Lower leg skin (tissue), 4 donors: Measurements from ENCODE around the gene LMOD3. TPM values are rescaled to one million over a fixed set of nuclear protein-coding genes. Genes with fewer than 3 reads are reported as not detected.

Source experiments
- DNase-seq, 2 donors: peaks; one replicate each; pipeline ENCODE4 v3.0.0-alpha.2; 2019; ENCODE audit warnings: low spot score in 2 of 2
- H3K4me3 ChIP-seq: fragments of 200-600 bp; sonication (generic); 2 replicates; pipeline ENCODE4 v1.5.1; 2017; ENCODE audit warnings: mild to moderate bottlenecking, low read depth; ENCODE audit not compliant: poor library complexity, severe bottlenecking
- CTCF ChIP-seq, 3 donors: fragments of 450-650 bp; IDR thresholded peaks; one replicate each; pipeline ENCODE4 v1.5.1; 2016; ENCODE audit warnings: antibody characterized with exemption in 3 of 3, mild to moderate bottlenecking in 3 of 3, moderate library complexity in 2 of 3
- POLR2A ChIP-seq, 2 donors: fragments of 450-650 bp; IDR thresholded peaks; one replicate each; pipeline ENCODE4 v1.6.1; 2016 to 2017; ENCODE audit warnings: antibody characterized with exemption in 2 of 2, mild to moderate bottlenecking in 1 of 2, moderate library complexity in 1 of 2
- WGBS, 2 donors: methylation state at CpG; one replicate each; pipeline ENCODE4 v1.1.5; 2018; 5-methylcytosine and 5-hydroxymethylcytosine counted together
- intact Hi-C: fragments of 100-400 bp; cut with DNase I; formaldehyde crosslinking; loops from one replicate; pipeline ENCODE4 v1.15.0; 2023; ENCODE audit warnings: low total_unique reads
- total RNA-seq, 4 donors: library from RNA; depleted of rRNA; stranded (reverse); fragments of >200 nt; gene quantifications; one replicate each; pipeline ENCODE4 v1.1.0, GENCODE V29; 2016

Gene LMOD3
- total RNA-seq, 4 donors from 2014 or later = not detected

DNA sequence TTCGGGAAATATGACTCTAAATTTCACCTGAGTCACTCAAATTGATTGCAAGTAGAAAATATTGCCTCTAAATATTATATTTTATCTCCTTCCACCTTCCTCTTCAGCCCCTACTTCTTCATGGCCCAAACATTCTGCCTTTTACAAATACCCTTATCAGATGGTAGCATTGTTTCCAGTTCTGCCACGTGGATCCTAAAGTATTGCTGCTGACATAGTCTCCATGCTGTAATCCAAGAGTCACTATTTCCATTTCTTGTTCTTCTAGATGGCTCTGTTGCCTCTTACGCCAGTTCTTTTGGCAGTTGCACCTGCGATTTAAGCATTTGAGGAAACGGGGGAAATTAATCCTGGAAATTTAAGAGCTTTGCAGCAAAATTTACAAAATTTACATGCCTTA is 13.6 kb downstream of the LMOD3 start:
- 61 to 62% methylated on average over 5 of the region's 5 CpGs for WGBS, 2 donors

DNA sequence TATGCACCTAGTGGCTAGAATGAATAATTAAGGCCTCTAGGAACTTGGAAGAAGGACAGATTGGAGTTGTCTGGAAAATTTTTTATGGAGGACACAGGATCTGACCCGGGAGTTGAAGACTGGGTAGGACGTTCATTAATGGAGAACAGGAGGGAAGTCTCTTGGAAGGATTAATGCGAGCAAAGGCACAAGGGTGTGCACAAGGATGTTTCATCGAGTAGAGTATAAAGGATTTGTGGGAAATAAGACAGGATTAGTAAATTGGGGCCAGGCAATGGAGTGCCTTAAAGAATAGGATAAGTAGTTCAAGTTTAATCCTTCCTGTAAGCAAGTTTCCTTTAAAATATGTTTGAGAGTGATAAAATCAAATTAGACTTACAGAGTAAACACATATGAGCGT is 14.6 kb downstream of the LMOD3 start:
- intact Hi-C loops = no loop called here
- H3K4me3 ChIP-seq = no peak overlapping the region
- TF ChIP-seq CTCF (IDR thresholded peaks at IDR 0.05) (no peak), POLR2A (IDR thresholded peaks at IDR 0.05) (no peak)
- 86% methylated on average over 5 of the region's 5 CpGs for WGBS, 2 donors
- DNase-seq = no peak

More for the DNA sequence above, 13.6 kb downstream of the LMOD3 start:
- intact Hi-C loops = no loop called here
- H3K4me3 ChIP-seq = no peak overlapping the region
- DNase-seq = no peak
- no peak for TF ChIP-seq CTCF (IDR thresholded peaks at IDR 0.05)
- TF ChIP-seq POLR2A (IDR thresholded peaks at IDR 0.05) = no peak

DNA sequence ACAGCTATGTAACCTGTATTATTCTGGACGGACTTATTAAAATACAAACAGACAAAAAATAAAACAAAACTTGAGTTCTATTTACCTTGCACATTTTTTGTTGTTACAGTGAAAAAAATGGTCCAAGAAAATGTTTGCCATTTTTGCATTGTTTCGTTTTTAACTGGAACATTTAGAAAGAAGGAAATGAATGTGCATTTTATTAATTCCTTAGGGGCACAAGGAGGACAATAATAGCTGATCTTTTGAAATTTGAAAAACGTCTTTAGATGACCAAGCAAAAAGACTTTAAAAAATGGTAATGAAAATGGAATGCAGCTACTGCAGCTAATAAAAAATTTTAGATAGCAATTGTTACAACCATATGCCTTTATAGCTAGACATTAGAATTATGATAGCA is 17.1 kb downstream of the LMOD3 start:
- no peak overlapping the region for H3K4me3 ChIP-seq
- no peak for DNase-seq
- TF ChIP-seq CTCF (IDR thresholded peaks at IDR 0.05) (no peak), POLR2A (IDR thresholded peaks at IDR 0.05) (no peak)
- intact Hi-C loops = no loop called here
- 44 to 48% methylated on average over 3 of the region's 3 CpGs for WGBS, 2 donors

GRCh38 chr3:69104586-69104985 is 17.8 kb downstream of the LMOD3 start:
- TF ChIP-seq POLR2A (IDR thresholded peaks at IDR 0.05) (no peak), CTCF (IDR thresholded peaks at IDR 0.05) (no peak)
- intact Hi-C loops = no loop called here
- H3K4me3 ChIP-seq = no peak overlapping the region
- no peak for DNase-seq
- 74 to 77% methylated on average over 8 of the region's 8 CpGs for WGBS, 2 donors

- H3K4me3 ChIP-seq = no peak overlapping the region
- no peak for TF ChIP-seq CTCF (IDR thresholded peaks at IDR 0.05)
- TF ChIP-seq POLR2A (IDR thresholded peaks at IDR 0.05) = no peak
- DNase-seq = no peak
- 93 to 94% methylated on average over 3 of the region's 3 CpGs for WGBS, 2 donors
- intact Hi-C loops = no loop called here
Measured at GRCh38 chr3:69103123-69103522, 19.3 kb downstream of the LMOD3 start.

DNA sequence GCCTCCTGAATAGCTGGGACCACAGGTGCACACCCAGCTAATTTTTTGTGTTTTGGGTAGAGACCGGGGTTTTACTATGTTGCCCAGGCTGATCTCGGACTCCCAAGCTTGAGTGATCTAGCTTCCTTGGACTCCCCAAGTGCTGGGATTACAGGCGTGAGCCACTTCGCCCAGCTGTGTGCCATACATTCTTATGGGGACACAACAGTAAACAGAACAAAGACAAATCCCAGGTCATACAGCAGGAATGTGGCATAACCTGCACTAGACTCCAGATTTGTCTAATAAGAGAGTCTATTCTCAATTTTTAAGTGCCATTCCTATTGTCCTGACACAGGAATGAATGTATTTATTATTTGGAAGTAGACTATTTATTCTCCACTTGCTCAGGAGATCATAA is 20.0 kb downstream of the LMOD3 start:
- DNase-seq = no peak
- 92 to 99% methylated on average over 4 of the region's 4 CpGs for WGBS, 2 donors
- no peak overlapping the region for H3K4me3 ChIP-seq
- no peak for TF ChIP-seq CTCF (IDR thresholded peaks at IDR 0.05)
- TF ChIP-seq POLR2A (IDR thresholded peaks at IDR 0.05) = no peak
- intact Hi-C loops = no loop called here
